Stimulated activated naive CD4-positive, alpha-beta T cell treated with Interleukin-2 at 50 U/mL for 16 hours (primary cell): Measurements from ENCODE around the gene ABCB1.

Experiments used
- DNase-seq: peaks from one replicate; lab custom pipeline; 2025; lab: John Stamatoyannopoulos, UW

The ABCB1 gene

DNA sequence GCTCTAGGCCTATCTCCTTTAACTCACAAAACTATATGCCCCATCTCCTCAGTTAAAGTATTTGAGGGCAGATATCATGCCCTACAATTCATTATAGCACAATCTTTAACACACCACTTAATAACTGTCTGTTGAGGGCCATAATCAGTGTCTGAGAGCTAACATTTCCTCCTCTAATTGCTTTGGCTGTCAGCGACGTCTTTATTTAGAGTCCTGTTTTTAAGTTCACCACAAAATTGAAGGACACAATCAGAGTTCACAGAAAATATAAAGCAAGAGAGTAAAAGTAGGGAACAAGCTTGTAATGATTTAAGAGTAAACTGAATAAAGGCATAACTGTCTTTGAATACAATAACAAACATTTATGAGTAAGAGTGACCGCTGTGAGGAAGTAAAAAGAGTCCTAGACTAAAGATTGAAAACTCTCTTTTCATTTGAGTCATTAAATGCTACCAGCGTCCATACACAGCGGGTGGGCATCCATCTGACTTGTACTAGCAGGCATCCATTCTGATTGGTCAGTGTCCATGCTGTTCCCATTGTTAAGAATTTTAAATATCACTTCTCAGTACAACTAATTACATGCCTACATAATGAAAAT, 86.8 kb downstream of the ABCB1 start:
- DNase-seq, result no peak

DNA sequence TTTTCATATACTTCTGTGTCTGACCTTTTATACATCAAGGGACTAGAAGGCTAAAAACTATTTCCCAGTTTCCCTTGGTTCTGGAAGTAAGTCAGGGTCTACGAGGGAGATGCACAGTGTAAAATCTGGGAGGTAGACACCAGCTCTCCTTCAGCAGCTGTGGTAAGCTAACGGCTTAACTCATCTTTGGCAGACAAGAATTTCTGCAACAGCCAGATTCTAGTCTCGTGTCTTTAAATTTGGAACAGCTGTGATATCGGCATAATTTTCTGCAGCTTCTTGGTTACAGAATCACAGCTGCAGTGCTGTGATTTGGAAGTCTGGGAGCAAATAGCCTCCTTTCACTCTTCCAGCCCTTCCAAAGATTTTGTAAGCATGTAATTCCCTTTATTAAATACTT, 87.8 kb downstream of the ABCB1 start:
- no peak for DNase-seq

DNA sequence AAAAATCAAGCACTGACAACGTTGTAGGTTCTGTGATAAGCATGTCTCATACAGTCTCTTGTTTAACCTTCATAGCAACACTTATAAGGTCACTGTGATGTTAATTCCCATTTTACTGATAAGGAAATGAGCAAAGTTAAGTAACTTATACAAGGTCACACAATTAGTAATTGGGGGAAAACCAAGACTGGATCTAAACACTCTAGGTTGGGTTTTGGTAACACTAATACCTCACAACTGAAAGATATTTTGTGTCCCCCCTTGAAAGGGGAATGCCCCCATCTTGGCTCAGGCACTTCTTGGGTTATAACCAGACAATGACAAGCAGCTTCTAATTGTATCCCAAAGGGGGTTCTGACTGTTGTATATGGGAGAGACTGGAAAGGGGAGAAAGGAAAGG, 89.2 kb downstream of the ABCB1 start:
- DNase-seq, result no peak

DNA sequence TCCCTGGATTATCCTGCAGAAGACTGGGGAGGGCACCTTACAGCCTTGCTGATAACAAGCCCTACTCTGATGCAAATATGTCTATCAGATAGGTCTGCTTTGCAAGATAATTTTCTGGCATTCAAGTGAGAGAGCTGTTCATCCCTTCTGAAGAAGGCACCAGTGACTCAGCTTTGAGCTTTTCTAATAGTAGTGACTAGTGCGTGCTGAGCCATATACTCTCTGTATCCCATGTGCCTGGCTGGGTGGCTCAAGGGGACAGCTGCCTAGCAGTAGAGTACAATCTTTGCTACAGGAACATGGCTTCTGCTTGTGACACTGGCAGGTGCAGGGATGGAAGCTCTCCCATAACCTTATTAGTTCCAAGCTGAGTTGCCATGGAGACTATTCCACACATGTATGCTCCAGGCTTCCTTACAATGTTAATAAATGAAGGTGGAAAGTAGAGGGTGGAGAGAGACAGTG, 90.2 kb downstream of the ABCB1 start:
- no peak for DNase-seq

DNA sequence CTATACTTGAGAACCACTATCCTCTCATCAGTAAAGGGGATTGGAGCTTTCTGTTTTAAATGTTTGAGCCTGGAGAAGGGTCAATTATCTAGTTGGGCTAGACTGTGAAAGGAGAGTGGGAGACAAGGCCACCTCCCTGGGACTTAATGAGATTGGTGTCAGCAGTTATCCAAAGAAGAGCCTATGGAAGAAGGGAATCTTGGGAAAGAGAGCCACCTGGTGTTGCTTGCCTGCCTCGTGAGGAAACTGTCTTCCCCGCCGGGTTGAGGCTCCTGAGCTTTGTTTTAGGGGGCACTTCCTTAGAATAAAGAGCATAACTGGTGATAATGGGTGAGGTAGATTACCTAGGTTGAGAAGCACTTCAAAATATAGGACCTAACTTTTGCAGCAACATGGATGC, 93.2 kb downstream of the ABCB1 start:
- DNase-seq, result no peak

DNA sequence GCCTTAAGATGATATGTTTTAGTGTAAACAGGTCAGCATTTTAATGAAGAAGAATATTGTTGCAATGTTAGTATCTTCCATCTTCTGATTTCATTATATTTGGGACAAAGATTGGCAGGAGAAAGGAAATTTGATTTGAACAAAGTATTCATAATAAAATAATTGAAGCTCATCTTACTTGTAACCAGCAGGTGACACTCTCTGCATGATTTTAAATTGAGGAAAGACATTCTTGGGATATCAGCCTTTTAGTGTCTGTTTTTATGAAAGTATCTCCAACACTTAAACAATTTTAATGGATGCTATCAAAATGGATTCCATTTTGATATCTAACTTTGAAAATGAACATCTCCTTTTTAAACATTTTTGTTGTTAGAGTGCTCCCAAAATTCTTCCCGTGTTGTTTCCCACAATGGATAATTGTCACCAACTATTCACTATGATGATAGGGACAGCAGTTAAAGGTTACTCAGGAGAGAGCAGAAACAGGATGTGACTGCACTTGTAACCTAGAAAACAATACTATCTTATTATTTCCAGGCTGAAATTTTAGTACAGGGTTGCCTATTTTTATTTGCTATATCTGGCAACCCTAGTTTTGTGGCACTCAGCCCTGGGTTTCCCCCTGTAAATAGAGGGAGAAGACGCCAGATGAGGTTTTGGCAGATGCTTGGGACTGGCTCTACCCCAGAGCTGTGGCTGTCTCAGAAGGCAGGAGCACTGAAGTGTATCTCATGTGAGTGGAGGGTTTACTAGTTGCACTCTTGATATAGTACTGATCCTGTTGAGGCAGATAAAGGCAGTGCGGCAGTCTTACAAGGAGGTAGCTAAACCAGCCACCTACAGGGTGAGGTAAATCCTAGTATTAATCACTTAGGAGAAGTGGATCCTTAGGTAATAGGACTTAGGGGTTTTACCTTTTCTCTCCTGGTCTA, 94.2 kb downstream of the ABCB1 start:
- DNase-seq, result no peak

DNA sequence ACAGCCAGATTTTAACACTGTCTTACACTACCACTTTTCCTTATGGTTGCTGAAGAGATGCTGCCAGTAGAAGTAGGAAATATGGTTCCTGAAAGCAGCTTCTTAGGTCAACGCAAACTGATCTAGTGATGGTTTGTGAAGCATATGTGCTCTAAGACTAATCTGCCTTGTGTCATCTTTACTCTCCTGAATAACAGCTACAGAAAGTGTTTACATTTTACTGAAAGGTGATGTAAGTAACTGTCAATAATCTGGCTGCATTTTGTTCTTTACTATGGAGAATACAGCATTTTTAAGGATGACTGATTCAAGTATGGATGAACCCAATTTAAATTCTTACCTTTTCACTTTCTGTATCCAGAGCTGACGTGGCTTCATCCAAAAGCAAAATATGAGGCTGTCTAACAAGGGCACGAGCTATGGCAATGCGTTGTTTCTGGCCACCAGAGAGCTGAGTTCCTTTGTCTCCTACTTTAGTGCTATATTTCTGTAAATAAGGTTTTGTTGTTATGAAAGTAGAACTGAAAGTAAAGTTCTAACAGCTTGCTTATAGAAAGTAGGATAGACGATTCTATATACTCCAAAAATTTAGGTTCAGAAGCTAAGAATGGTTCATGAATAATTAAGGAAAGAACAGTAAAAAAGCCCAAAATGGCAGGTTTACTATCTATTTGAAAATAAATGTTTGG, 95.0 kb downstream of the ABCB1 start:
- no peak for DNase-seq

DNA sequence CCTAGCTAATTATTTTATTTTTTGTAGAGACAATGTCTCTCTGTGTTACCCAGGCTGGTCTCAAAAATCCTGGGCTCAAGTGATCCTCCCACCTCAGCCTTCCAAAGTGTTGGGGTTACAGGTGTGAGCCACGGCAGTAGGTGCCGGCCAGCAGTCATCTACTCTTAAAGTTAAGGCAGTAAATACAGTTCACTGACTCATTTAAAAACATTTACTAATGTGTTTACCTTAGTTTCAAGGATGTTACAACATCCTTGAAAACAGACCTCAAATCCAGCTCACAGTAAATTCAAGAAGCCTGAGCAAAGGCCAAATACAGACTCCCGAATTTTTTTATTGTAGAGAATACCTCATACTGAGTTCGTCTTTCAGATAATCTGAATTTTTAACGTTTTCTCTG, 95.6 kb downstream of the ABCB1 start:
- no peak for DNase-seq

DNA sequence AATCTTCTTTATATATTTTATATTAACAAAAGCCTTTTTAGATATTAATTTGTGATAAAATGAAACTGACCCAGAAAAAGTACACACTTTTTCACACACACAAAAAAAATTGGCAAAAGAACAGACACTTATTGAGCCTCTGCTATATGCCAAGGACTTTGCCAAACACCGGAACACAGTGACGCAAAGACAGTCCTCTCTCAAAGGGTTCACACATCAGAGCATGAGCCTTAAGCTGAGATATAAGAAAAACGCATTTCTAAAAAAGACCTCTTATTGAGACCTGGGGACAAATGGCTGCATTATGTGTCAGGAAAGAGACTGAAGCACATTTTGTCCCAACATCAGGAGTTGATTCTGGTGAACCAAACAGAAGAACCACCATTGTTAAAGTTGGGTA, 101.2 kb downstream of the ABCB1 start:
- no peak for DNase-seq

DNA sequence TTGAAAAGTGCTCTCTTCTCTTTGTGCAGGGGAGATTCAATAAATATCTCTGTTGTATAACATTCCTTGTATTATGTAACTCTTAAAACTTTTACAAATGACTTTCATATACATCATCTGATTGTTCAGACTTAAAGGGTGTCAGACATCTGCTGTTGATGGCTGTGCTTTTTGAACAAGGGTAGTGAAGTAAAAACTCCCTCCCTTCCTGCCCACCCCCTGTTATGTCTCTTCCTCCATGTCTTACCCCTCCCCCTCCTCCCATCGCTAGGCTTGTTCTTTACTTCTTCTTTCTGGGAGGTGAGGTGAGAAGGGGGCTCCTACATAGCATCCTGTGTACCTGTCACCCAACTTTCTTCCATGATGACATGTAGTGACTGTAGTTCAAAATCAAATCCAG, 101.8 kb downstream of the ABCB1 start:
- no peak for DNase-seq

DNA sequence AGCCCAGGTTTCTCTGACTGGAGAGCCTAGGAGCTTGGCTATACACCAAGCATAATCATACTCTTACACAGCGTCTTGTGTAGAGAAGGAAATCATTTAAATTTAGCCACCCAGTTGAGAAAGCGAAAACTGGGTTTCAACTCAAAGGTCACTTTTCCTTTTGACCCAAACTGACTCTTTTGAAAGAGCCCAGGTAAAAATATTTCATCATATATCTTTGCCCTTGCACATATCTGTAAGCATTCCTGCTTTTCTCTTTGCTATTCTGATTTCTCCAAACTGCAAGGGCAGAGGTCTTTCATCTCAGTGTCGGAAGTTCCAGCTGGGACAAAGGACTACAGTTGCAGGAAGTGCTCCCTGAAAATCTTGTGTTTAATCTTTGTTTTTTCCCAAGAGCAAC, 103.2 kb downstream of the ABCB1 start:
- no peak for DNase-seq

DNA sequence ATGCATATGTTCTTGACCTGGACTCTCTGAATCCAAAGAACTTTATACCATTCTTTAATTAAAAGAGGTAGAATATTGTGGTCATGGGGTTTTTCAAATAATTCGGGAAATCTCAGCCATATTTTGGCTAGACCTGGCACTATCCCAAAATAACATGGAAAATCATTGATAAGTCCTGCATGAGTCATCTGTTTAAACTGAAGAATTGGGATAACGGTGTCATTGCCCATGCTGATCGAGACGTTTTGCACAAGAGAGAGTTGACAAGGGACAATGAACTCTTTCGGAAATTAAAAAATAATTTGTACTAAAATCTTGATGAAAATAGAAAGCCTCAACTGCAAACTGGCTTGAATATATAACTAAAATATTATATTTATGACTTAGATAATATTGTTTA, 105.3 kb downstream of the ABCB1 start:
- no peak for DNase-seq

DNA sequence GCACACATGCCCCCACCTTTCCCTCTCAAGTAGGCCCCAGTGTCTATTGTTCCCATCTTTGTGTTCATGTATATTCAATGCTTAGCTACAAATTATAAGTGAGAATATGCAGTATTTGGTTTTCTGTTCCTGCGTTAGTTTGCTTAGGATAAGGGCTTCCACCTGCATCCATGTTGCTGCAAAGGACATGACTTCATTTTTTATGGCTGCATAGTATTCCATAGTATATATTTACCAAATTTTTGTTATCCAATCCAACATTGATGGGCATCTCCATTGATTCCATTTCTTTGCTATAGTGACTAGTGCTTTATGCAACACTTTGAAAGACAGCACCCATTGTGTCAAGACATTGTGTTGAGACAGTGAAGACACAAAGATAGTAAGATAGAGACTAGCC, 106.2 kb downstream of the ABCB1 start:
- no peak for DNase-seq

DNA sequence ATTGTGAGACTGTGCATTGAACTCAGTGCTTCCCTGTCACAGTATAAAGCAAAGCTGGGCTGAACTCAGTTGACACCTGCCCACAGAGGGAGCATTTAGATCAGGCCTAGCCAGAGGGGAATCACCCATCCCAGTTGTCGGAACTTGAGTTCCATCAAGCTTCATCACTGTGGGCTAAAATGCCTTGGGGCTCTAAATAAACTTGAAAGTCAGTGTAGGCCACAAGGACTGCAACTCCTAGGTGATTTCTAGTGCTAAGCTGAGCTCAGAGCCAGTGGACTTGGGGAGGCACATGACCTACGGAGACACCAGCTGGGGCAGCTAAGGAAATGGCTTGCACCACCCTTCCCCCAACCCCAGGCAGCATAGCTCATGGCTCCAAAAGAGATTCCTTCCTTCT, 117.6 kb downstream of the ABCB1 start:
- no peak for DNase-seq

DNA sequence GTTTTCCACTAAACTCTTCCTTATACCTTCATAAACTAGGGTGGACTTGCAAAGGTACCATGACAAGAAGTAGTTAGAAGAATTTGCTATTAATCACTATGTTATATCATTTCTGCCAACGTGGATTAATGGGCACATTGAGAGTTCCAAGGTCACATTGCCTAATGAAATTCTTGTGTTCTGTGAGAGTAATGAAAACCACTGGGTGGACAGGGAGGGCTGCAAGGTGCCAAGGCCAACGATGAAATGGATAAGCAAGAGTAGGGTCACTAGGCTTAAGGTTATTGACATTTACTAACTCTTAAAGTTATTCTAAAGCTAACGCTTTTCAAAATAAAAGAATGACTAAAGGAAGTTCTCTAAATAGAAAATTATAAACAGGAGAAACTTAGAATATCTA, 118.6 kb downstream of the ABCB1 start:
- DNase-seq, result no peak

DNA sequence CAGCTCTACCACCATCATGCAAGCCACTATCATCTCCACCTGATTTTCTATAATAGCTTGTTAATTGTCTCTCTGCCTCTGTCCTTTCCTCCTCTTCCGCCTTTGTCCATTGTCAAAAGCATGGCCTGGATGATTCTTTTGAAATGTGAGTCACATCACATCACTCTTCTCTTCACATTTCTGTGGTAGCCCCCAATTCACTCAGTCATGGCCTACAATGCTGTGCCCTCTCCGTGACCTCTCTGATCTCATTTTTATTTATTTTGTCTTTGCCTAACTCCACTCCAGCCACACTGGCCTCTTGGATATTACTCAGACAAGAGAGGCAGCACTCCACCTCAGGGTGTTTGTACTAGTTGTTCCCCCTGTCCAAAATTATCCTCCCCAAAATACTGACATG, 120.3 kb downstream of the ABCB1 start:
- no peak for DNase-seq

DNA sequence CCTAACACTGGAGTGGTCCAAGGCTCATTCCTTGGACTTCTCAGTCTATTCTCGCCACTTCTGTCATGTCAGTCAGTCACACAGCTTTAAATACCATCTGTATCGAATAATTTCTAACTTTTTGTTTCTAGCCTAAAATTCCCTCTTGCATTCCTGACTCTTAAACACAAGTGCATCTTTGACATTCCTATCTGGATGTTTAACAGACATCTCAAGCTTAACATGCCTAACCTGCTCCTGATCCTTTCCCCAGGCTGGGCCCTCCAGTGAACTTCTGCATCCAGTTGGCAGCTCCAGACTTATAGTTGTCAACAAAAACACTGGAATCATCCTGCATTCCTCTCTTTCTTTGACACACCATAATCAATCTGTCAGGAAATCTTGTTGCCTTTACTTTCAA, 120.7 kb downstream of the ABCB1 start:
- DNase-seq, result no peak

DNA sequence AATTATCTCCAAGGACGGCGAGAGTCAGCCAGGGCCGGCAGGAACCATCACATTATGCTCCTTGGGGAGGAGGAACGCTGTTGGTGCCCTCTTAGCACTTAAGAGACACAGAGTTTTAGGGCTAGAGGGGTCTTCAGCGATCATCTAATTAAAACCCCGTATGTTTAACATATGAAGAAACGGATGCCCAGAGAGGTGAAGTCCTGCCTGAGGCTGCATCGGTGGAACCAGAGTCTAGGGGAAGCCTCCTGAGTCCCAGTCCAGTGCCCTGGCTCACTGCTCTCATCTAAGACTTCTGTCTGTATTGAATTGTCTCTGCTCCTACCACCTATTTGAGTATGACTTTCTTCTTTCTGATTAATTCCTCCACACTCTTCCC, 124.5 kb downstream of the ABCB1 start:
- DNase-seq, result no peak

DNA sequence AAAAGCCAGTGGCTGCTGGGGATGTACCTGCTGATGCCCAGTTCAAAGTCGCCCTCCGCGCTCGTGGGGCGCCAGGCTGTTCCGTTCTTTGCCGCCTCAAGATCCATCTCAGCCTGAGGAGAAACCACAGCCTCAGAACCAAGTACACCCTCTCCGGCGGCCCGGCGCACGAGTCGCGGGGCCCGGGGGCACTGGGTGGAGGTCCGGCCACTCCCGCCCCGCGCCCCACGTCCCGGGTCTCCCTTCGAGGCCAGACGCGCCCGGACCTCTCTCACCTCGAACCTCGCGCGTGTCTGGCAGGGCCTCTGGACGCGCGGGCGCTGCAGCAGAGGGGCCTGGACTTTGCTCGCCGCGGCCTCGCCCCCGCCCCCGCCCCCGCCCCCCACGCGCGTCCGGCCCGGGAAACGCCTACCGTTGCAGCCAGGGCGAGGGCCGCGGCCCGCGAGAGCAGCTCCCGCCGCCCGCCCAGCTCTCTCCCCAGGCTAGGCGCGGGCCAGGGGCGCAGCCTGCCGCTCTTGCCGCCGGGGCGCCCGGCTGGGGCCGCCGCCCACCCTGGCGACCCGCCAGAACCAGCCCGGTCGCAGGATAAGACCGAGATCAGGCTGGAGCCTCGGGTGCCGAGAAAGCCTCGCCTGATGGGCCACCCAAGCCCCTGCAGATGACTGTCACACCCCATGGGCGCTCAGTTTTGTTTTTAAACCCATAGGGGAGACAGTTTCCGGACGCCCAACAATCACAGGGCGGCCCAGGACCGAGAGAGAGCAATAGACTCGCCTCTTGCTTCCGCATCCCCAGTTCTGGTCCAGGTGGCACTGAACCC, 125.1 kb downstream of the ABCB1 start, which contains the start of gene ABCB4:
ABCB4 (minus strand) TSS at position 322 of the 820 bp plus-strand sequence; CDS start at position 107, 215 bp downstream.
- DNase-seq, result no peak

DNA sequence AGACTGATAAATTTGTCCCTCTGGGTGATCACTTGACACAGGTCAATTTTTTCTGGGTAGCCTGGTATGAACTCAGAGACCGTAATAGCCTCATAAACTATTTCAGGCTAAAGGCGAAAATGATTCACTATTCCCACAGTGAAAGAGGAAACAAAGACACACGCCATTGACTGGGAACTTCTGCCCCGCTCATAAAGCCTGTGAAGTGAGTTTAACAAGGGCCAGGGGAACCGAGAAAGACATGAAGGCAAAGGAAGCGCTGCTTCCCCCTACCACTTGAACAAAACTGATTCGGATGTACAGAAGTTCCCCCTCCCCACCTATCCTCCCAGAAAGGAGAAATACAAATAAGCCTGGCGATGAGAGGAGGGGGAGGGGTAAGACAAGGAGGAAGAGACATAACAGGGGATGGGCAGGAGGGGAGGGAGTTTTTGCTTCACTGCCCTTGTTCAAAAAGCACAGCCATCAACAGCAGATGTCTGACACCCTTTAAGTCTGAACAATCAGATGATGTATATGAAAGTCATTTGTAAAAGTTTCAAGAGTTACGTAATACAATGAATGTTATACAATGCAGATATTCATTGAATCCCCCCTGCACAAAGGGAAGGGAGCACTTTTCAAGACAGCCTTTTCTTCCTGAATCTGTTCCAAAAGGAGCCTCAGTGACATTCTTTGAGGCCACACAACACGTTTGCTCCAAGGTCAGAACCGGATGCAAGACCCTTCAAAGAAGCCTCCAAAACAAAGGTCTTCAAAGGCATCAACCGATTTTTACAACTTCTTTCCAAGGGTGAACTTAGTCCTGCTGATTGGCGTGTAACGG, 125.9 kb downstream of the ABCB1 start:
- no peak for DNase-seq

DNA sequence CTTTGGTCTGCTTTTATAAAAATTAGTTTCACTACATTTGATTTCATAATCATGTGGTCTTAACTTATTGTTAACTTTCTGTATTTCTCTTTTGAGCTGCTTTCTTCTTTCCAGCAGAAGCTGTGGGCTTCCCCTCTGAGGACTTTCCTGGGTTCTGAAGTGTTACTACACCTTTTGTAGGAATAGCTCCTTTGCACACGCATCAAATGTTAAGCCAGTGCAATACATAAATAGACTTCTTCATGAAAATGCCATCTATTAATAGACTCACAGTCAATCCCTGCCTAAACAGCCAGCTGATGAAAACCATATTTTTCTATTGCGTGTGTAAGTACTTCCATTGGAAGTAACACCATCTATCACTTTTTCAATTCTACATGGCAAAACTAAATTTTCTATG, 126.7 kb downstream of the ABCB1 start:
- no peak for DNase-seq
